B cell (primary cell): Measurements from ENCODE around the gene NCK2.

Experiments
- EZH2 ChIP-seq: IDR thresholded peaks from 2 replicates; pipeline ENCODE4 v1.6.1; 2012; ENCODE audit warnings: borderline replicate concordance, low read depth, mild to moderate bottlenecking, moderate library complexity, low read length; ENCODE audit not compliant: insufficient read depth, poor library complexity, severe bottlenecking
- TF ChIP-seq, protein P1 (sequence below): fragments of 200-600 bp; IDR thresholded peaks from one replicate; pipeline ENCODE4 v1.8.0; 2022; ENCODE audit warnings: antibody characterized with exemption, mild to moderate bottlenecking

DNA sequence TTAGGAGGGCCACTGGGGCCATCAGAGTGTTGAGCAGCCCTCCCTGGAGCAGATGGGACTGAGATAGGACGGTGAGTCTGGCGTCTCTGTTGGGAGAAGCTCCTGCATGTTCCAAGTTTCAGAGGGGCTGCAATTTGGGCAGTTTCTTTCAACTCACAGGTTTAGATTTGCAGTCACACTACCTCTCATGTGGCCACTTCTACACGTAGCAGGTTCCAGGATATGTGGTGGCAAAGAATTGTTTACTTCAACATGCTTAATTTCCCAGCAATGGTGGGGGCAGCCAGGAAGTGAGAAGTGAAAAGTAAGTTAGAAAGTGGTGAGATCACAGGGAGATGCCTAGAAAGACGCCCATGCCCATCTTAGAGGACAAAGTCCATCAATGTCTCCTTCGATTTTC, 9.3 kb downstream of the NCK2 start:
- TF ChIP-seq, protein P1, sequence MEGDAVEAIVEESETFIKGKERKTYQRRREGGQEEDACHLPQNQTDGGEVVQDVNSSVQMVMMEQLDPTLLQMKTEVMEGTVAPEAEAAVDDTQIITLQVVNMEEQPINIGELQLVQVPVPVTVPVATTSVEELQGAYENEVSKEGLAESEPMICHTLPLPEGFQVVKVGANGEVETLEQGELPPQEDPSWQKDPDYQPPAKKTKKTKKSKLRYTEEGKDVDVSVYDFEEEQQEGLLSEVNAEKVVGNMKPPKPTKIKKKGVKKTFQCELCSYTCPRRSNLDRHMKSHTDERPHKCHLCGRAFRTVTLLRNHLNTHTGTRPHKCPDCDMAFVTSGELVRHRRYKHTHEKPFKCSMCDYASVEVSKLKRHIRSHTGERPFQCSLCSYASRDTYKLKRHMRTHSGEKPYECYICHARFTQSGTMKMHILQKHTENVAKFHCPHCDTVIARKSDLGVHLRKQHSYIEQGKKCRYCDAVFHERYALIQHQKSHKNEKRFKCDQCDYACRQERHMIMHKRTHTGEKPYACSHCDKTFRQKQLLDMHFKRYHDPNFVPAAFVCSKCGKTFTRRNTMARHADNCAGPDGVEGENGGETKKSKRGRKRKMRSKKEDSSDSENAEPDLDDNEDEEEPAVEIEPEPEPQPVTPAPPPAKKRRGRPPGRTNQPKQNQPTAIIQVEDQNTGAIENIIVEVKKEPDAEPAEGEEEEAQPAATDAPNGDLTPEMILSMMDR = no peak
- TF ChIP-seq EZH2 = no peak
